IMR-90 (cell line): Measurements from ENCODE around the gene TMEM82. TPM values are rescaled to one million over a fixed set of nuclear protein-coding genes. Genes with fewer than 3 reads are reported as not detected.

ENCODE experiments used
- BHLHE40 ChIP-seq: fragments of 150-350 bp; IDR thresholded peaks from 2 replicates; pipeline ENCODE4 v1.6.1; 2016; ENCODE audit warnings: mild to moderate bottlenecking, low read depth, low read length
- FOS ChIP-seq: fragments of 150-350 bp; IDR thresholded peaks from 2 replicates; pipeline ENCODE4 v1.6.1; 2016; ENCODE audit warnings: low read depth, low read length
- MXI1 ChIP-seq: IDR thresholded peaks from 2 replicates; pipeline ENCODE4 v1.6.1; 2012; ENCODE audit warnings: low read depth, mild to moderate bottlenecking, low read length, moderate library complexity, borderline replicate concordance
- NFE2L2 ChIP-seq: fragments of 150-350 bp; IDR thresholded peaks from 2 replicates; pipeline ENCODE4 v1.6.1; 2016; ENCODE audit warnings: low read depth, mild to moderate bottlenecking, low read length
- RAD21 ChIP-seq: IDR thresholded peaks from 2 replicates; pipeline ENCODE4 v1.6.1; 2012; ENCODE audit warnings: low read length, improper control_type of control experiment
- RFX5 ChIP-seq: IDR thresholded peaks from 2 replicates; pipeline ENCODE4 v1.8.0; 2012; ENCODE audit warnings: low read depth, mild to moderate bottlenecking, low read length, moderate library complexity
- SMC3 ChIP-seq: fragments of 150-350 bp; IDR thresholded peaks from 2 replicates; pipeline ENCODE4 v1.6.1; 2016; ENCODE audit warnings: low read depth, mild to moderate bottlenecking, antibody characterized with exemption, low read length, moderate library complexity
- polyA plus RNA-seq, 3 experiments: library from polyadenylated mRNA; depleted of rRNA; stranded (reverse); fragments of >200 nt; gene quantifications; 2 replicates each; pipeline ENCODE4 v1.2.3, GENCODE V29; 2012; ENCODE audit warnings: low replicate concordance in 1 of 3
- total RNA-seq: library from RNA; depleted of rRNA; stranded (reverse); fragments of >200 nt; gene quantifications from 2 replicates; pipeline ENCODE4 v1.2.3, GENCODE V29; 2012

TMEM82 gene
- total and polyA plus RNA-seq, 2 of the 4 experiments (the other 2 are of a cell fraction), result not detected

DNA sequence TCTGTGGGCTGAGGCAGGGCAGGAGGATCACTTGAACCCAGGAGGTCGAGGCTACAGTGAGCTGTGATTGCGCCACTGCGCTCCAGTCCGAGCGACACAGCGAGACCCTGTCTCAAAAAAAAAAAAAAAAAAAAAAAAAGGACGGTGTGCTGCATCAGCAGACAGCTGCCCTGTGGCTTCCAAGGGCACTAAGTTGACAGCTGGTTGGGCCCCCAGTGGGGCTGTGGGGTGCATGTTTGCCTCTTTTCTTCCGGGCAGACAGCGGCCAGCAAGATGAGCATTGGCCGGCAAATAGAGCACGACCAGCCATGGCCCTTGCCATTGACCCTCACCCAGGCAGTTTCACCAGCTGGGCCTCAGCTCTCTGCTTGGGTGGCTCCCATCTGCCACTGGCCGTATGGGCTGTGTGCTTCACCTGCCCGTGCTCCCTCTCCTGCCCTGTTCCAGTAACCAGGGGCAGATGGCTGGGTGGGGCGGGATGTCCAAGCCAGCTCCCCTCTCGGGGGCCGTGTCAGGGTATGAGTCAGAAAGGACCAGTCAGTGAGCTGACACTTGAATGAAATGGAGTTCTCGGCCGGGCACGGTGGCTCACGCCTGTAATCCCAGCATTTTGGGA is 18.6 kb upstream of the TMEM82 start (continued):
- TF ChIP-seq MXI1 (no peak), SMC3 (no peak), BHLHE40 (no peak), NFE2L2 (no peak), FOS (no peak), RAD21 (no peak), RFX5 (no peak)
